Omental fat pad (tissue), 4 donors: ENCODE results near the gene RBFOX1. TPM values are rescaled to one million over a fixed set of nuclear protein-coding genes. Genes with fewer than 3 reads are reported as not detected.

ENCODE experiments used
- ATAC-seq: fragments of 150-250 bp; one replicate; pipeline ENCODE4 v1.9.1; 2016; ENCODE audit warnings: mild to moderate bottlenecking, moderate library complexity; ENCODE audit not compliant: low FRiP score
- DNase-seq: peaks from one replicate; pipeline ENCODE4 v3.0.0-alpha.2; 2019; ENCODE audit warnings: low spot score
- CTCF ChIP-seq, 3 donors: fragments of 450-650 bp; IDR thresholded peaks; one replicate each; pipeline ENCODE4 v1.5.1; 2016 to 2017; ENCODE audit warnings: antibody characterized with exemption in 3 of 3, mild to moderate bottlenecking in 3 of 3, moderate library complexity in 2 of 3
- total RNA-seq, 4 donors: library from RNA; depleted of rRNA; stranded (reverse); fragments of >200 nt; gene quantifications; one replicate each; pipeline ENCODE4 v1.1.0, GENCODE V29; 2016

Gene RBFOX1
- total RNA-seq, 4 donors from 2014 or later: 0.24 to 2.9 (median 1.1) TPM; not detected in 1

- TF ChIP-seq CTCF (IDR thresholded peaks at IDR 0.05): no peak
Measured at GRCh38 chr16:7571366-7571765, 238.7 kb downstream of the RBFOX1 start.

GRCh38 chr16:7577588-7577987, 244.9 kb downstream of the RBFOX1 start:
- ATAC-seq (no peak), DNase-seq (no peak)
- TF ChIP-seq CTCF (IDR thresholded peaks at IDR 0.05): no peak

More at GRCh38 chr16:7571366-7571765, 238.7 kb downstream of the RBFOX1 start:
- DNase-seq (no peak), ATAC-seq (no peak)

- TF ChIP-seq CTCF (IDR thresholded peaks at IDR 0.05): no peak
- DNase-seq (no peak), ATAC-seq (no peak)
Measured at GRCh38 chr16:7579454-7579853, 246.8 kb downstream of the RBFOX1 start.

- no peak for TF ChIP-seq CTCF (IDR thresholded peaks at IDR 0.05)
- ATAC-seq (no peak), DNase-seq (no peak)
Measured at GRCh38 chr16:7581175-7581574, 248.5 kb downstream of the RBFOX1 start.

- no peak for ATAC-seq
- DNase-seq: no peak
- TF ChIP-seq CTCF (IDR thresholded peaks at IDR 0.05): no peak
Measured at GRCh38 chr16:7583396-7583795, 250.8 kb downstream of the RBFOX1 start.

GRCh38 chr16:7584561-7584960, 251.9 kb downstream of the RBFOX1 start:
- no peak for DNase-seq
- TF ChIP-seq CTCF (IDR thresholded peaks at IDR 0.05): no peak
- no peak for ATAC-seq

- no peak for ATAC-seq
- no peak for DNase-seq
- TF ChIP-seq CTCF (IDR thresholded peaks at IDR 0.05): no peak
Measured at GRCh38 chr16:7585705-7586104, 253.1 kb downstream of the RBFOX1 start.
